Activated CD4-positive, alpha-beta T cell treated with anti-CD3 and anti-CD28 coated beads, Interleukin-2, amount 50 U/mL, for 4 hours (primary cell): ENCODE data around the gene PLCB1.

ENCODE experiments used
- DNase-seq, 2 experiments: peaks; one replicate each; pipeline ENCODE4 v3.0.0-alpha.2; 2020

PLCB1 gene

GRCh38 chr20:8304124-8304816, 172.2 kb downstream of the PLCB1 start:
- no peak for DNase-seq

GRCh38 chr20:8305449-8305978, 173.4 kb downstream of the PLCB1 start:
- peak; percentile 46 to 57 for DNase-seq

GRCh38 chr20:8306937-8307336, 174.9 kb downstream of the PLCB1 start:
- DNase-seq: no peak

- no peak for DNase-seq
Measured at GRCh38 chr20:8309634-8310033, 177.6 kb downstream of the PLCB1 start.

- no peak for DNase-seq
Measured at GRCh38 chr20:8310618-8311017, 178.6 kb downstream of the PLCB1 start.

- no peak for DNase-seq
Measured at GRCh38 chr20:8313073-8313472, 181.0 kb downstream of the PLCB1 start.

GRCh38 chr20:8315639-8316573, 183.8 kb downstream of the PLCB1 start:
- DNase-seq: no peak

GRCh38 chr20:8317448-8317847, 185.4 kb downstream of the PLCB1 start:
- no peak for DNase-seq

- no peak for DNase-seq
Measured at GRCh38 chr20:8318965-8319625, 187.0 kb downstream of the PLCB1 start.

- no peak for DNase-seq
Measured at GRCh38 chr20:8320306-8320705, 188.2 kb downstream of the PLCB1 start.

GRCh38 chr20:8321001-8321400, 188.9 kb downstream of the PLCB1 start:
- DNase-seq: no peak

- DNase-seq: no peak
Measured at GRCh38 chr20:8322662-8323217, 190.7 kb downstream of the PLCB1 start.

- no peak for DNase-seq
Measured at GRCh38 chr20:8326191-8326590, 194.1 kb downstream of the PLCB1 start.

- no peak for DNase-seq
Measured at GRCh38 chr20:8326899-8327298, 194.8 kb downstream of the PLCB1 start.

- no peak for DNase-seq
Measured at GRCh38 chr20:8328189-8328588, 196.1 kb downstream of the PLCB1 start.

GRCh38 chr20:8330319-8330784, 198.3 kb downstream of the PLCB1 start:
- DNase-seq: no peak

- no peak for DNase-seq
Measured at GRCh38 chr20:8330785-8331695, 199.0 kb downstream of the PLCB1 start.

- no peak for DNase-seq
Measured at GRCh38 chr20:8331740-8332412, 199.8 kb downstream of the PLCB1 start.

- no peak for DNase-seq
Measured at GRCh38 chr20:8334641-8335040, 202.6 kb downstream of the PLCB1 start.

GRCh38 chr20:8335059-8335458, 203.0 kb downstream of the PLCB1 start:
- DNase-seq: no peak
